Measurements from ENCODE around the gene PBX4.

GRCh38 chr19:19570571-19570970, 47.9 kb downstream of the PBX4 start:
- no peak for TF ChIP-seq POLR2A (IDR thresholded peaks at IDR 0.05)
- no peak for TF ChIP-seq CTCF (IDR thresholded peaks at IDR 0.05 in 8 of 11, conservative IDR thresholded peaks at IDR 0.05 in 3 of 11)
